H1 (cell line): ENCODE measurements around the gene PRKACA. TPM values are rescaled to one million over a fixed set of nuclear protein-coding genes. Genes with fewer than 3 reads are reported as not detected.

Source experiments
- CTCF ChIA-PET: fragments of 300-600 bp; sonication (Branson Sonifier 250); formaldehyde crosslinking; loops from one replicate; lab custom pipeline; 2021; ENCODE audit not compliant: partially characterized antibody; lab: Charles Lee
- POLR2A ChIA-PET: fragments of 300-600 bp; sonication (Branson Sonifier 250); formaldehyde crosslinking; loops from one replicate; lab custom pipeline; 2021; ENCODE audit warnings: inconsistent platforms; ENCODE audit not compliant: partially characterized antibody; lab: Charles Lee
- DNase-seq, 2 experiments: peaks; one replicate each; pipeline versions ENCODE4 v3.0.0 to v3.0.0-alpha.2; 2010 to 2022; ENCODE audit warnings: low spot score in 2 of 2, low read depth in 1 of 2, mixed read lengths in 1 of 2
- FAIRE-seq: peaks from 2 replicates; lab custom pipeline; 2011; peaks lifted over from hg19 to GRCh38; lab: Jason Lieb, UNC
- H2AFZ ChIP-seq: 2 replicates; pipeline ENCODE4 v1.8.1; 2012; ENCODE audit warnings: low read length, inconsistent platforms
- H2AK5ac ChIP-seq: 2 replicates; pipeline ENCODE4 v1.6.1; 2013; ENCODE audit warnings: low read depth, low read length
- H2BK120ac ChIP-seq: replicated peaks from 2 replicates; pipeline ENCODE3; 2013; ENCODE audit warnings: low read depth, low read length, inconsistent platforms
- H2BK12ac ChIP-seq: 2 replicates; pipeline ENCODE4 v1.6.1; 2013; ENCODE audit warnings: low read depth, low read length
- H2BK15ac ChIP-seq: 2 replicates; pipeline ENCODE4 v1.6.1; 2013; ENCODE audit warnings: low read length
- H2BK20ac ChIP-seq: 2 replicates; pipeline ENCODE4 v1.6.1; 2013; ENCODE audit warnings: low read length
- H2BK5ac ChIP-seq: 2 replicates; pipeline ENCODE4 v1.6.1; 2013; ENCODE audit warnings: low read depth, low read length
- H3K14ac ChIP-seq: 2 replicates; pipeline ENCODE4 v1.6.1; 2013; ENCODE audit warnings: inconsistent platforms; ENCODE audit not compliant: insufficient read length
- H3K18ac ChIP-seq: 2 replicates; pipeline ENCODE4 v1.6.1; 2013; ENCODE audit warnings: low read length; ENCODE audit errors: extremely low read depth
- H3K23ac ChIP-seq: 2 replicates; pipeline ENCODE4 v1.6.1; 2013; ENCODE audit warnings: inconsistent platforms; ENCODE audit not compliant: insufficient read length
- H3K23me2 ChIP-seq: 2 replicates; pipeline ENCODE4 v1.6.1; 2013; ENCODE audit warnings: low read depth, low read length
- H3K27ac ChIP-seq: 2 replicates; pipeline ENCODE4 v1.6.1; 2011; ENCODE audit warnings: low read depth, low read length, inconsistent platforms
- H3K27me3 ChIP-seq, 4 experiments: replicated peaks in 1 of 4; 1 replicate in 1 of 4; 2 replicates in 3 of 4; pipeline versions ENCODE4 v1.6.1 to v1.8.1; 2011 to 2013; ENCODE audit warnings: low read length in 3 of 4, mild to moderate bottlenecking in 3 of 4, inconsistent platforms in 2 of 4, mixed read lengths in 2 of 4, moderate library complexity in 1 of 4; ENCODE audit not compliant: control insufficient read depth in 3 of 4, insufficient read depth in 3 of 4; ENCODE audit errors: extremely low read depth in 1 of 4
- H3K36me3 ChIP-seq, 4 experiments: 2 replicates each; pipeline versions ENCODE4 v1.6.1 to v1.8.1; 2011 to 2013; ENCODE audit warnings: mild to moderate bottlenecking in 4 of 4, low read length in 3 of 4, moderate library complexity in 2 of 4, control low read depth in 1 of 4, inconsistent platforms in 1 of 4; ENCODE audit not compliant: insufficient read depth in 4 of 4, control insufficient read depth in 2 of 4
- H3K4ac ChIP-seq: replicated peaks from 2 replicates; pipeline ENCODE3; 2013; ENCODE audit warnings: low read length, low read depth, mixed read lengths, inconsistent platforms; ENCODE audit not compliant: insufficient read length
- H3K4me1 ChIP-seq, 4 experiments: replicated peaks in 1 of 4; 1 replicate in 1 of 4; 2 replicates in 3 of 4; pipeline versions ENCODE4 v1.6.1 to v1.8.1; 2011 to 2013; ENCODE audit warnings: low read length in 3 of 4, inconsistent platforms in 2 of 4, mixed read lengths in 1 of 4; ENCODE audit not compliant: insufficient read depth in 4 of 4, control insufficient read depth in 3 of 4
- H3K4me2 ChIP-seq, 2 experiments: 2 replicates each; pipeline versions ENCODE4 v1.6.1 to v1.8.1; 2011 to 2013; ENCODE audit warnings: low read depth in 2 of 2, low read length in 2 of 2, control low read depth in 1 of 2, inconsistent platforms in 1 of 2, mild to moderate bottlenecking in 1 of 2; ENCODE audit not compliant: insufficient read depth in 1 of 2
- H3K4me3 ChIP-seq, 4 experiments: fragments of 200-600, 300-600 bp in 1 of 4; sonication (generic), shearing (Covaris generic), sonication (Bioruptor Twin) in 1 of 4; 2 replicates each; pipeline versions ENCODE4 v1.5.1 to v1.8.1; 2011 to 2016; ENCODE audit warnings: low read length in 4 of 4, low read depth in 3 of 4, control low read depth in 2 of 4, inconsistent platforms in 2 of 4, mild to moderate bottlenecking in 2 of 4, mixed read lengths in 1 of 4, moderate library complexity in 1 of 4; ENCODE audit not compliant: insufficient read depth in 2 of 4; ENCODE audit errors: extremely low read depth in 1 of 4
- H3K56ac ChIP-seq: replicated peaks from 2 replicates; pipeline ENCODE3; 2013; ENCODE audit warnings: low read depth, mild to moderate bottlenecking, mixed read lengths, low read length, inconsistent platforms; ENCODE audit not compliant: insufficient read length
- H3K79me1 ChIP-seq: 2 replicates; pipeline ENCODE4 v1.6.1; 2013; ENCODE audit warnings: low read depth, low read length, control low read depth
- H3K79me2 ChIP-seq, 2 experiments: 2 replicates each; pipeline versions ENCODE4 v1.6.1 to v1.8.1; 2012 to 2013; ENCODE audit warnings: low read length in 2 of 2, mild to moderate bottlenecking in 2 of 2, inconsistent platforms in 1 of 2; ENCODE audit not compliant: insufficient read depth in 2 of 2, control insufficient read depth in 1 of 2
- H3K9ac ChIP-seq, 4 experiments: replicated peaks in 1 of 4; 1 replicate in 1 of 4; 2 replicates in 3 of 4; pipeline versions ENCODE4 v1.6.1 to v1.8.1; 2011 to 2013; ENCODE audit warnings: low read depth in 3 of 4, low read length in 3 of 4, control low read depth in 2 of 4, mild to moderate bottlenecking in 2 of 4, moderate library complexity in 2 of 4, inconsistent platforms in 1 of 4; ENCODE audit errors: extremely low read depth in 1 of 4
- H3K9me3 ChIP-seq, 2 experiments: 2 replicates each; pipeline versions ENCODE4 v1.6.1 to v1.8.1; 2012 to 2013; ENCODE audit warnings: mild to moderate bottlenecking in 2 of 2, moderate library complexity in 2 of 2, control low read depth in 1 of 2, inconsistent platforms in 1 of 2, low read depth in 1 of 2, low read length in 1 of 2, mixed read lengths in 1 of 2; ENCODE audit not compliant: insufficient read depth in 2 of 2
- H4K20me1 ChIP-seq, 2 experiments: replicated peaks in 1 of 2; 2 replicates each; pipeline versions ENCODE3 to v1.8.1; 2011 to 2013; ENCODE audit warnings: inconsistent platforms in 2 of 2, low read length in 2 of 2, mild to moderate bottlenecking in 1 of 2; ENCODE audit not compliant: insufficient read depth in 2 of 2, control insufficient read depth in 1 of 2
- H4K5ac ChIP-seq: 2 replicates; pipeline ENCODE4 v1.6.1; 2013; ENCODE audit warnings: low read length, low read depth, mixed read lengths, inconsistent platforms; ENCODE audit not compliant: insufficient read length
- H4K8ac ChIP-seq: 2 replicates; pipeline ENCODE4 v1.8.0; 2013; ENCODE audit warnings: mild to moderate bottlenecking, moderate library complexity, low read length, inconsistent platforms; ENCODE audit not compliant: insufficient read depth; ENCODE audit errors: extremely low read depth
- H4K91ac ChIP-seq: replicated peaks from 2 replicates; pipeline ENCODE3; 2013; ENCODE audit warnings: low read length, mixed read lengths, inconsistent platforms; ENCODE audit not compliant: insufficient read length
- POLR2AphosphoS5 ChIP-seq: IDR thresholded peaks from 2 replicates; pipeline ENCODE4 v1.6.1; 2011; ENCODE audit warnings: low read depth, low read length
- POU5F1 ChIP-seq: IDR thresholded peaks from 2 replicates; pipeline ENCODE4 v1.6.1; 2011; ENCODE audit warnings: low read depth, mild to moderate bottlenecking, low read length, moderate library complexity
- WGBS, 2 experiments: shearing (Covaris generic) in 1 of 2; methylation state at CpG; one replicate each; pipeline versions ENCODE4 v1.1.6 to v1.1.7; 2013 to 2015; ENCODE audit warnings: low lambda C conversion rate in 2 of 2, mixed read lengths in 2 of 2, inconsistent platforms in 1 of 2, low coverage in 1 of 2, missing lambda C conversion rate in 1 of 2; ENCODE audit not compliant: insufficient replicate concordance in 2 of 2, insufficient coverage in 1 of 2, insufficient read length in 1 of 2; ENCODE audit errors: extremely low coverage in 1 of 2, missing lambda C conversion rate in 1 of 2; 5-methylcytosine and 5-hydroxymethylcytosine counted together
- polyA plus RNA-seq, 7 experiments: library from polyadenylated mRNA; depleted of rRNA in 3 of 7; stranded (reverse) in 5 of 7; unstranded in 2 of 7; fragments of >200 nt in 5 of 7; fragments of 200-250 nt in 2 of 7; gene quantifications; 1 replicate in 5 of 7; 2 replicates in 1 of 7; 4 replicates in 1 of 7; pipeline versions ENCODE4 v1.2.1 to v1.2.3, GENCODE V29; 2011 to 2013; ENCODE audit warnings: missing spikeins in 2 of 7, mixed read lengths in 2 of 7
- total RNA-seq: library from RNA; stranded (reverse); fragmentation: NEBNext Ultra II Directional; extraction: Animal tissue kit (Norgen Biotek cat#: 25700); gene quantifications from 2 replicates; pipeline ENCODE4 v1.2.1, GENCODE V29; 2021

The PRKACA gene
- total and polyA plus RNA-seq, 2 of the 8 experiments (the other 6 are each of a cell fraction or from before 2014, with no cell fraction given): 14.2 to 48.2 TPM

DNA sequence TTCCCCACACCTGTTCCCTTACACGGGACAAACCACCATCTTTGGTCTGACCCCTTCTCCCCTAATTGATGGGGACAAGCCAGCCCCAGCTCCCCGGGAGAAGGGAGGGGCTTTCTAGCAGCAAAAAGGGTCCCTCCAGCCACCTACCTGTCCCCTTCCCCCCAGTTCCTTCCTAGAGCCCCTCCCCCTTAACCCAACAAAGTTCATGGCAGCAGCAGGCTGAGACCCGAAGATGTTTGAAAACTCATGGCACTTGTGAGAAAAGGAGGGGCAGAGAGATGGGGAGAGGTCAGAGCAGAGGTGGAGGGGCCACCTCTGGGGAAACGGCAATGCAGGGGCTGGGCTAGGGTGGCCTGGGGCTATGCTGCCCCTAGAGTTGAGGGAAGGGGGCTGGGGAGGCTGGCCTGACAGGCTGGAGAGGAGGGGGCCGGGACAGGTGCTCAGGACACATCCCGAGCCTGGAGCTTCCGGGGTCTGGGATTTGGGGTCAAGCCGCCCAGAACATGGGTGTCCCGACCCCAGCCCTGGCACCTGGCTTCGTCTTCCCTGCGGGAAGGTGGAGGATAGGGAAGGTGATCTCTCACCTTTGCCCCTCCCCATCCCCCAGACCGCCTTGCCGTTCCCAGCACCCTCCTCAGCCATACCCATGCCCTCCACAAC lies 31.3 kb upstream of the PRKACA start:
- Histone ChIP-seq H2BK12ac (no peak overlapping the region), H2AK5ac (no peak overlapping the region), H3K14ac (no peak overlapping the region), H2BK120ac (no peak overlapping the region), H3K9ac (no peak overlapping the region), H4K8ac (no peak overlapping the region), H4K91ac (no peak overlapping the region), H3K9me3 (no peaks in the 10 kb centered on the region), H2AFZ (no peak overlapping the region), H4K20me1 (peaks cover 5 to 12% of the 10 kb centered on the region in 2 experiments), H3K79me1 (no peaks in the 10 kb centered on the region; the same call in none of the 2 replicates), H3K56ac (no peak overlapping the region), H3K27ac (no peak overlapping the region), H3K4me3 (no peak overlapping the region), H3K4me2 (0 out of 4 replicates have a peak overlapping the region, but pooled peaks of 1 of the 2 experiments have one; percentile 7), H2BK15ac (no peak overlapping the region), H2BK5ac (peak overlapping the region; percentile 8; the same call in 1 of the 2 replicates), H3K23ac (no peak overlapping the region), H3K4me1 (peaks cover 0 to 21% (median 15%) of the 10 kb centered on the region in 4 experiments; a peak in 6 of 7 replicates), H3K79me2 (no peaks in the 10 kb centered on the region), H3K27me3 (no peaks in the 10 kb centered on the region; a peak in 1 of 7 replicates), H3K18ac (no peak overlapping the region), H4K5ac (no peak overlapping the region), H3K23me2 (no peaks in the 10 kb centered on the region), H3K4ac (no peak overlapping the region), H3K36me3 (peaks cover 5 to 20% (median 17%) of the 10 kb centered on the region in 4 experiments; a peak in 6 of 8 replicates), H2BK20ac (no peak overlapping the region)
- ChIA-PET POLR2A (interaction anchor here (0.6 to 2.4 kb wide), 9 partner anchors 9 to 213 kb away, joined by 3 to 12 read pairs (median 3); partner anchors contain the start of gene ASF1B), CTCF (interaction anchor here (0.9 to 4.9 kb wide), 11 partner anchors 13 to 319 kb away, joined by 3 to 24 read pairs (median 4); partner anchors contain the start of gene ASF1B)
- no peak for FAIRE-seq
- TF ChIP-seq POU5F1 (no peak), POLR2AphosphoS5 (0 out of 2 replicates have a peak, but pooled peaks have one; percentile 43)
- WGBS, 2 experiments: 87% methylated on average over 6 of the region's 13 CpGs; no CpG with 5 or more reads in 1 of the 2 experiments
- DNase-seq: no peak
